NOMO-1 treated with dmso at 0.1 percent for 144 hours (cell line): Measurements from ENCODE around the gene KCP.
A peak's percentile ranks its signal among the peaks of the same experiment; 100 is the strongest.

Experiments
- DNase-seq: peaks from one replicate; lab custom pipeline; 2025; ENCODE audit not compliant: unreplicated experiment; lab: John Stamatoyannopoulos, UW

KCP gene

GRCh38 chr7:128888756-128889095, 21.8 kb downstream of the KCP start:
- no peak for DNase-seq

GRCh38 chr7:128888039-128888755, 22.3 kb downstream of the KCP start:
- no peak for DNase-seq

DNA sequence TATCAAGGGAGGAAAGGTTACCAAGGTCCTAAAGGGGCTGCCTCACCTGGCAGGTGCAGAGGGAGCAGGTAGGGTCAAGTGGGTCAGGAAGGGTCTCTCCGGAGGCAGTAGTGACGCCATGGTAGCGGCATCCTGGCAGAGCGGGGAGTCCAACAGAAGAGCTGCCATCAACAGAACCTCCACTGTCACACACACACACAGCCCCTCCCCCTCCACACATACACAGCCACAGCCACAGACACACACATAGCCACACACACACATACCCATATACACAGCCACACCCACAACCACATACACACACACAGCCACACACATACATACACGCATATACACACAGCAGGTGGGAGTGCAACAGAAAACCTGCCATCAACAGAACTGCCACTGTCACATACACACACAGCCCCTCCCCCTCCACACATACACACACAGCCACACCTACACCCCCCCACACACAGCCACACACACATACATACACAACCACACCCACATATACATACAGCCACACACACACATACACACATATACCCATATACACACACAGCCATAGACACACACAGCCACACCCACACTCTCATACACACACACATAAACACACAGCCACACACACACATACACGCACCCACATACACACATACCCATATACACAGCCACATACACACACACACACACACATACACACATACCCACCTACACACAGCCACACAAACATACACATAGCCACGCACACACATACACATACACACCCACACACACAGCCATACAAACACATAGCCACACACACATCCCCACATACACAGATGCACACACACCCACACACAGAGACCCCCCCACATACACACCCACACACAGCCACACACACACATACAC, 23.1 kb downstream of the KCP start:
- no peak for DNase-seq

- DNase-seq: no peak
These were observed 23.9 kb downstream of the KCP start for GRCh38 chr7:128886391-128887168.

GRCh38 chr7:128885370-128886187, 24.9 kb downstream of the KCP start:
- DNase-seq: no peak

DNA sequence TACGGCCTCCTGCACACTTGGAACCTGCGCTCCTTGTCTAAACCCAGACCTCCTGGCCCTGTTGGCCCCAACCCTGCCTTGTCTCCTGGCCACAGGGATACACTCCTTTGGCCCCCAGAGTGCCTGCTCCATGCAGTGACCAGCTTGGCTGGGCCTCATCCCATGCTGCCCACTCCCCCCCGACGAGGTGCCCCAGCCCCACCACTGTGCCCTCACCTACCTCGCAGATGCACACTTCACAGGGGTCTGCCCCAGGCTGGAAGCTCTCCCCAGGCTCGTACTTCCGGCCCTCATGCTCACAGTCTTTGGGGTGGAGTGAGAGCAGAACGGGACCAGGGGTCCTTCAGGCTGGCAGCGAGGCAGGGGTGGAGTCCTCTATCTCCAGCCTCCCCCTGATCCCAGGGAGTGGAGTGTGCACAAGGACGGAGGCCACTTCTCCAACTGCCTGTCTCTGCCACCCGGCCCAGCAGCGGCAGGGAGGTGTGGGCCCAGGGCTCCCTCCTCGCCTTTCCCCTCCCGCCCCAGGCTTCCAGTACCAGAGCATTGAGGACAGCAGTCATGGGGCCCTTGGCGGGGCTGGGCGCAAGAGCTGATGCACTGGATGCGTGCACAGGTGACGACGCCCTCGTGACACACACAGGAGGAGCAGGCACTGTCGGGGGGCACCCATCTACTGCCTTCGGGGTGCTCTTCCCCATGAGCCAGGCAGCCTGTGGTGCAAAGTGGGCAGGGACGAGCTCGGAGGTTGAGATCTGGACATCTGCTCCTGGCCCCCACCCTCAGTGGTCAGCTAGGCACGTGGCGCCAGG, 25.7 kb downstream of the KCP start:
- DNase-seq: no peak

DNA sequence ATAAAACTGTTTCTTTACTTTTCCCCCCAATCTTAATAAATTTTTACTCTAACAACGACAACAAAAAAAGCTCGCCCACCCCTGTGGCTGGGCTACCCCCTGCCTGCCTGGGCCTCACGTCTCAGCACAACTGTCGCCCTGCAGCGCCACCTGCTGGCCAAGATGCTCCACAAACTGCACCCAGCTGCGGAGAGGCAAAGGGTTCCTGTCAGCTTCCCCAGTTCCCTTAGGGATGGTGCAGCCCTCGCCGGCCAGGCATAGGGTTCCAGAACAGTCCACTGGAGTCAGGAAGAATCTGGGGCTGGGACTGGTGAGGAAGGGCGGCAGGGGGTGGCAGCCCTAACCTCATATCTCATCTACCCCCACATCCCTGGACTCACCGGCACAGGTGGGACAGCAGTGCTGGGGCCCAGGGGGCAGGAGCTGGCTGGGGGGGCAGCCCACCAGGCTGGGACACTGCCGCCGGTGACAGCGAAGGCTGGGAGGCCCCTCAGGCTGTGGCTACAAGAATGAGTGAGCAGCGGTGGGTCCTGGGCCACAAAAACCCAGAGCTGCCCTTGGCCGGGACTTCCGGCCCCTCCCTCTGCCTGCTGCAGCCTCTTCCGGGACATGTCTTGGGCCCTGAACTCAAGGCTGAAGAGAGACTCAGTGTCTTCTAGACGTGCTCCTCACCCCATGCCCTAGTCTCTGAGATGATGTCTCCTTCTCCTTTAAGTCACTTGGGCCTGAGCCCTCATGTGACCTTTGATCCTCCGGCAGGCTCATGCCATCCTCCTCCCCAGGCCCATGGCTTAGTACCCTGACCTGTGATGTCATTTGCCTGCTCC, 26.7 kb downstream of the KCP start:
- DNase-seq: peak; percentile 28

- no peak for DNase-seq
These were observed 28.4 kb downstream of the KCP start for GRCh38 chr7:128882134-128882533.

DNA sequence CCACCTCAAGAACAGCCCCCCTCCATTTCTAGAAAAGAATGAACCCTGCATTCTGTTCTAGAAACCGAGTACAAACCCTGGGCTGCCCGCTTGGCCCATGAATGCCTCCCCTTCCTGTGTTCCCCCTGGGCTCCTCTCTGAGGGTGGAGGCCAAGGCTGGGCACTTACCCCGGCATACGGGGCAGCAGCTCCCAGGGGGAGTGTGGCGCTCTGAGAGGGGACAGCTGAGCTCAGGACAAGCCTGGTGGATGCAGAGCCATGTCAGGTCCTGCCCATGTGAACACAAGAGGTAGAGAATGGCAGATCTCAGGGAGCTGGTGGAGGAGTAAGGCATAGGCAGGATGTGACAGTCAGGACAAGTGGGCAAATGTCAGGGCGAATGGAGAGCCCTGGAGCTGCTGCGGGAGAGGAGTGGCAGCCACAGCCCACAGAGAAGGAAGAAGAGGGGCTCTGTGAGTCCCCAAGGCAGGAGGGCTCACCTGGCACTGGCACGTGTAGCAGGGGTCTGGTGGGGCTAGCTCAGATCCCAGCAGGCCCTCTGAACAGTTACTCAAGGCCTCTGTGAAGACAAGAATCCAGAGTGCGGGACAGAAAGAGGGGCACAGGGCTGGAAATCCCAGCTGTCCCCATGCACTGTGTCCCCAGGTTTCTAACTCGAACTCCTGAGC, 28.9 kb downstream of the KCP start:
- no peak for DNase-seq

DNA sequence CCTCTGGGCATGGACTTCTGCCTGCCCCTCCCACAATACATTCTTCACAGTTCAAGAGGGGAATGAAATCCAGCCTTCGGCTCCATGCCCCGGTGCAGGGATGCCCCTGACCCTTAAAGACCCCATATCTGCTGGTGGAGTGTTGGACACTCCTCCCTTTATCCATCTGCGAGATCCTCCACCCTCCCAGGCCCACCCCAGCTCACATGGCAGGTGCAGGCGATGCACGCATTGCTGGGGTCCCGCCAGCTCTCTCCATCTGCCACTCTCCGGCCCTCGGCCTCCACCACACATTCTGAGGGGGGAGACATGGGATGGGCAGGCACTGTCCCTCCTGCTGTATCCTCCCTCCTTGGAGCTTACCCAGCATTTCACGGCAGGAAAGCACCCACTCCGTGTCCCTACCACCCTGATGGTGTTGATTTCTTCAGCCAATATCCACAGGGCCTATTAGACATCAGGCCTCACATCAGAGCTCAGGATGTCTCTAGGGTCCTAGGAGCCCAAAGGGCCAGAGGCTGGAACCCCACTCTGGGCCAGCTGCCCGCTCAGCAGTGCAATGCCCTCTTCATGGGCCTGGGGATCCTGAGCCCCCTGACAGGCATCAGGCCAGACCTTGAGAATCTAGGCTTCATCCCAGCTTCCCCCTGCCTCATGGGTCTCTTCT, 29.6 kb downstream of the KCP start:
- no peak for DNase-seq

GRCh38 chr7:128879939-128880746, 30.4 kb downstream of the KCP start:
- DNase-seq: no peak

DNA sequence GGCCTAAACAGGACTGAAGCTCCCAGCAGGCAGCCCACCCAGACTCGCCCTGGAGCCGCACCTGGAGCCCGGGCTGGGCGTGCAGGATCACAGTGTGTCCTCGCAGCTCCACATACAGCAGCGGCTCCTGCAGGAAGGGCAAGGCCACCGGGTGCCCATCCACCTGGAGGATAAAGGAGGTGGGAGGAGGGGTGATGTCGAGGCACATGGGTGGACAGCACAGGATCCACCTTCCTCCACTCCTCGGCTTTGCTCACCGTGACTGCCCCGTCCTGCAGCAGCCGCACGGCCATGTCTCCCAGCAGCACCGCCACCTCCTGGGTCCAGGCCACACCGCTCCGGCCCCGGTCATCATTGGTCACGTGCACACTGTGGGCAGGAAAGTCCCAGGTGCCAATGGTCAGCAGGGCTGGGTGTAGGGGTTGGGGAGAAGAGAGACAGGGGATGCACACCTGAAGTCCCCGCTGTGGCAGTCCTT, 31.0 kb downstream of the KCP start:
- no peak for DNase-seq

DNA sequence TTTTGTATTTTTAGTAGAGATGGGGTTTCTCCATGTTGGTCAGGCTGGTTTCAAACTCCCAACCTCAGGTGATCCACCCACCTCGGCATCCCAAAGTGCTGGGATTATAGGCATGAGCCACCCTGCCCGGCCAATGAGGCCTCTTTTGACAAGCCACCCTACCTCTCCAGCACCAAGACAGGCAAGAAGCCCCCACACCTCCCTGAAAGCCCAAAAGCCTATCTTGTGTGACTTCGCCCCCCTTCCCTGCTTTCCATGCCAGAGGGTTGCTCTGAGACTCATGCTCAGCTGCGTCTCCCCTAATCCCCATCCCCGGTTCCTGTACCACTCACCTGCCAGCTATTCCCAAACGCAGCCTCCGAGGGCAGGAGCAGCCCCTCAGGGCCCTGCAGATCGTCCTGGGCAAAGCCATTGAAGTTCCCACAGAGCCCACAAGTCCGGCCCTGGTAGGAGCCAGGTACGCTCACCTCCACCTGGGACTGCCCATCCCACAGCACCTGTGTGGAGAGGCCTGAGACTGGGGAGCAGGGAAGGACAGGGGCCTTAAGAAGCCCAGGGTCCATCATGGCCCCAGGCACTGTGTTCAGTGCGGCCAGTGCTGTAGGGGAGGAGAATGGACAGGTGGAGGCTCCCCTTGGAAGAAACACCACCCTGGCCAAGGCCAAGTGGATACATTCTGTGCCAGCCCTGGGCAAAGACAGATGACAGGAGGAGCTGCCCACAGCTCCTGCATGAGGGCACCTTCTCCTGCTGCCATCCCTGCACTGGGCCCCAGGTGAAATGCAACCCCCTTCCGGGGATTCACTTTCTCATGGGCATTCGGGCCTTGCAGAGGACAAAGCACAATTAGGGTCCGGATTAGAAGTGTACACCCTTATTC, 32.0 kb downstream of the KCP start:
- DNase-seq: no peak

GRCh38 chr7:128877756-128878120, 32.8 kb downstream of the KCP start:
- no peak for DNase-seq

DNA sequence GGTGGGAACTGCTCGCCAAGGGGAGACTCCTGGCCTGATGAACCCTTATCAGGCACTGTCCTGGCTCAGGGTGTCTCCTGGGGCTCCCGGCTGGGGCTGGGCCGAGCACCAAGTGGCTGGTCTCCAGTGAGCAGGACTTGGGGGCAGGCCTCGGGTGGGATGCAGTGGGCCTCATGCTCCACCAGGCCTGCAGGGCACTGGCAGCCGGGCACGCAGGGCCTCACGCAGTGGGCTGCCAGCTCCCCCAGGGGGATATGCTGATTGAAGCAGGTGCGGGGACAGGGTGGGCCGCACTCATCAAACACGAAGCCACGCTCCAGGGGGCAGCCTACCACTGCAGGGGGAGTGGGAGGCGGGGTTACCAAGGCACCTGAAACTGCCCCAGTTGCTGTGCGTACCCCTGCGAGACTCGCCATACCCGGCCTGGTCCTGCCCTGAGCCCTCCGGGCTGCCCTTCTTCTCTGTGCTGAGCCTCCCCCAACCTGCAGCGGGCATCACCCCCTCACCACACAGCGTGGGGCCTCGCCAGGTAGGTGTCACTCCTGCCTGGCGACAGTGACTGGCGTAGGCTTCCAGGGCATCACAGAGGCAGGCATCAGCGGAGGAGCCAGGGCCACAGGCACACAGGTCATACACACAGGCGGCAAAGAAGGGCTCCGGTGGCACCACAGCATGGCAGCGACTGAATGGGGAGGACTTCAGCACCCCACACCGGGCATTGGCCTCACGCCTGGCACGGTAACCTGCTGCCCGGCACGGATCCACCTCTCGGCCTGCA, 33.3 kb downstream of the KCP start:
- DNase-seq: no peak

- no peak for DNase-seq
These were observed 33.9 kb downstream of the KCP start for GRCh38 chr7:128876586-128876977.
